ENCODE results near the gene NFYC.

GRCh38 chr1:40781608-40781971 lies 90.1 kb downstream of the NFYC start:
- TF ChIP-seq POLR2AphosphoS5 (IDR thresholded peaks at IDR 0.05; ENCODE audit: low read depth, low read length): no peak
- TF ChIP-seq SIN3A (IDR thresholded peaks at IDR 0.05; ENCODE audit: borderline replicate concordance, insufficient read depth, low read length): no peak

Data from PFSK-1 (cell line).